Spleen (tissue), 11 donors: ENCODE results near the gene FAM171A2. TPM values are rescaled to one million over a fixed set of nuclear protein-coding genes. Genes with fewer than 3 reads are reported as not detected.

Experiments
- DNase-seq: peaks from one replicate; pipeline ENCODE4 v3.0.0-alpha.2; 2020
- H3K27ac ChIP-seq, 8 donors: fragments of 200-600 bp; sonication (generic) in 7 of 8; 1 replicate in 4 of 8; 2 replicates in 4 of 8; pipeline versions ENCODE4 v1.5.0 to v1.8.0; 2016 to 2021; ENCODE audit warnings: inconsistent platforms in 4 of 8, mild to moderate bottlenecking in 4 of 8, moderate library complexity in 1 of 8
- H3K27me3 ChIP-seq, 7 donors: fragments of 200-600 bp; sonication (generic) in 6 of 7; replicated peaks in 1 of 7; 1 replicate in 4 of 7; 2 replicates in 3 of 7; pipeline versions ENCODE4 v1.5.0 to v1.8.0; 2016 to 2021; ENCODE audit warnings: inconsistent platforms in 3 of 7, mild to moderate bottlenecking in 1 of 7
- H3K36me3 ChIP-seq, 6 donors: fragments of 200-600 bp; sonication (generic) in 5 of 6; 1 replicate in 4 of 6; 2 replicates in 2 of 6; pipeline versions ENCODE4 v1.5.0 to v1.8.0; 2016 to 2021; ENCODE audit warnings: inconsistent platforms in 2 of 6
- H3K4me1 ChIP-seq, 6 donors: fragments of 200-600 bp; sonication (generic) in 5 of 6; 1 replicate in 3 of 6; 2 replicates in 3 of 6; pipeline versions ENCODE4 v1.5.0 to v1.8.0; 2016 to 2021; ENCODE audit warnings: inconsistent platforms in 3 of 6
- H3K4me3 ChIP-seq, 8 donors: fragments of 200-600 bp; sonication (generic) in 7 of 8; 1 replicate in 4 of 8; 2 replicates in 4 of 8; pipeline versions ENCODE4 v1.5.0 to v1.8.0; 2016 to 2021; ENCODE audit warnings: inconsistent platforms in 4 of 8, mild to moderate bottlenecking in 4 of 8, moderate library complexity in 2 of 8
- H3K9me3 ChIP-seq, 8 donors: fragments of 200-600 bp; sonication (generic) in 7 of 8; 1 replicate in 4 of 8; 2 replicates in 4 of 8; pipeline versions ENCODE4 v1.5.0 to v1.8.0; 2016 to 2021; ENCODE audit warnings: inconsistent platforms in 4 of 8
- POLR2A ChIP-seq, 3 donors: fragments of 450-650 bp; IDR thresholded peaks; one replicate each; pipeline ENCODE4 v1.5.1; 2017; ENCODE audit warnings: antibody characterized with exemption in 3 of 3, mild to moderate bottlenecking in 1 of 3
- POLR2AphosphoS5 ChIP-seq, 3 donors: sonication (generic); formaldehyde crosslinking; IDR thresholded peaks; one replicate each; pipeline ENCODE4 v1.5.1; 2017; ENCODE audit warnings: antibody characterized with exemption in 3 of 3
- WGBS, 5 donors: extraction: QIAGEN DNeasy Blood & Tissue Kit in 3 of 5; methylation state at CpG; one replicate each; pipeline versions ENCODE4 v1.1.5 to v1.1.7; 2013 to 2018; 5-methylcytosine and 5-hydroxymethylcytosine counted together
- intact Hi-C: fragments of 100-400 bp; cut with DNase I; formaldehyde crosslinking; loops from one replicate; pipeline ENCODE4 v1.15.0; 2023; ENCODE audit warnings: low total_unique reads
- polyA plus RNA-seq, 3 donors: library from polyadenylated mRNA; stranded (reverse); fragments of 200-250 nt; gene quantifications; one replicate each; pipeline ENCODE4 v1.2.1, GENCODE V29; 2013
- total RNA-seq, 7 donors: library from RNA; depleted of rRNA in 3 of 7; stranded (reverse); fragments of >200 nt in 3 of 7; fragmentation: NEBNext Ultra II Directional in 4 of 7; extraction: Animal tissue kit (Norgen Biotek cat#: 25700) in 4 of 7; gene quantifications; one replicate each; pipeline versions ENCODE4 v1.1.0 to v1.2.1, GENCODE V29; 2016 to 2021
- TF ChIP-seq, protein P1 (sequence below), 11 experiments: fragments of 200-600 bp in 7 of 11; fragments of 450-650 bp in 4 of 11; sonication (generic) in 4 of 11; IDR thresholded peaks in 8 of 11; conservative IDR thresholded peaks in 3 of 11; 1 replicate in 7 of 11; 2 replicates in 4 of 11; pipeline versions ENCODE4 v1.4.0 to v1.8.0; 2016 to 2021; ENCODE audit warnings: antibody characterized with exemption in 11 of 11, inconsistent platforms in 4 of 11, mild to moderate bottlenecking in 1 of 11
- donor health status: healthy with polysubstance abuse.
- donor health status: DM: no; HTN: no; CAD: no; lungs with moderate emphysema.
- donor health status: DM: no; HTN: no; CAD: no.
- donor health status: Bipolar disorder and iron deficiency.
- donor health status: healthy.
- donor health status: DM: no; HTN: no; CAD: no.
- donor health status: DM: yes; HTN: yes; CAD: no.

FAM171A2 gene
- total and polyA plus RNA-seq, 10 donors, result 0.11 to 2.5 (median 0.67) TPM

DNA sequence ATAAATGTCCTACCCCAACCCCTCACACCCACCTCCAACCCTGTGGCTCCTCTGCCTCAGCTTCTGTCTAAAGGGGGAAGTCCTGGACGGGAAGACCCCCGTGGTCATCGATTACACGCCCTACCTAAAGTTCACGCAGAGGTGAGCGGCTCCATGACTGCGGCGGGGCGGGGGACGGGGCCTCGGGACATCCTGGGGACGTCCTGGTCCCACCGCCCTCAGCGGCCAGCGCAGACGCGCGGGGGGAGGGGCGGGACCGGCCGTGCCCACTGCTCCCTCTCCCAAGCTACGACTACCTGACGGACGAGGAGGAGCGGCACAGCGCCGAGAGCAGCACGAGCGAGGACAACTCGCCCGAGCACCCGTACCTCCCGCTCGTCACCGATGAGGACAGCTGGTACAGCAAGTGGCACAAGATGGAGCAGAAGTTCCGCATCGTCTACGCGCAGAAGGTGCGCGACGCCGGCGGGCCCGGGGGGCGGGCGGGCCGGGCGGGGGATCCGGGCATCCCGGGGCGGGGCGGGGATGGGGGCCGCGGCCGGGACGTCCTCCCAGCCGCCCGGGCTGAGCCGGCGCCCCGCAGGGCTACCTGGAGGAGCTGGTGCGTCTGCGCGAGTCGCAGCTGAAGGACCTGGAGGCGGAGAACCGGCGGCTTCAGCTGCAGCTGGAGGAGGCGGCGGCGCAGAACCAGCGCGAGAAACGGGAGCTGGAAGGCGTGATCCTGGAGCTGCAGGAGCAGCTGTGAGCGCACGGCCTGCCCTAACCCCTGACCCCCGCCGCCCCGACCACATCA lies 48.6 kb downstream of the FAM171A2 start:
- H3K27me3 ChIP-seq, result peaks cover 0 to 70% (median 33%) of the 10 kb centered on the region in 7 donors
- no peak overlapping the region for H3K27ac ChIP-seq
- peak overlapping the region in 7 of 8 donors; percentile 15 to 67 (median 30) for H3K4me3 ChIP-seq
- H3K9me3 ChIP-seq, result no peaks in the 10 kb centered on the region
- H3K36me3 ChIP-seq, result peaks cover 0 to 14% (median 11%) of the 10 kb centered on the region in 6 donors
- TF ChIP-seq POLR2AphosphoS5 (IDR thresholded peaks at IDR 0.05), result no peak
- TF ChIP-seq POLR2A (IDR thresholded peaks at IDR 0.05), result no peak
- TF ChIP-seq, protein P1, sequence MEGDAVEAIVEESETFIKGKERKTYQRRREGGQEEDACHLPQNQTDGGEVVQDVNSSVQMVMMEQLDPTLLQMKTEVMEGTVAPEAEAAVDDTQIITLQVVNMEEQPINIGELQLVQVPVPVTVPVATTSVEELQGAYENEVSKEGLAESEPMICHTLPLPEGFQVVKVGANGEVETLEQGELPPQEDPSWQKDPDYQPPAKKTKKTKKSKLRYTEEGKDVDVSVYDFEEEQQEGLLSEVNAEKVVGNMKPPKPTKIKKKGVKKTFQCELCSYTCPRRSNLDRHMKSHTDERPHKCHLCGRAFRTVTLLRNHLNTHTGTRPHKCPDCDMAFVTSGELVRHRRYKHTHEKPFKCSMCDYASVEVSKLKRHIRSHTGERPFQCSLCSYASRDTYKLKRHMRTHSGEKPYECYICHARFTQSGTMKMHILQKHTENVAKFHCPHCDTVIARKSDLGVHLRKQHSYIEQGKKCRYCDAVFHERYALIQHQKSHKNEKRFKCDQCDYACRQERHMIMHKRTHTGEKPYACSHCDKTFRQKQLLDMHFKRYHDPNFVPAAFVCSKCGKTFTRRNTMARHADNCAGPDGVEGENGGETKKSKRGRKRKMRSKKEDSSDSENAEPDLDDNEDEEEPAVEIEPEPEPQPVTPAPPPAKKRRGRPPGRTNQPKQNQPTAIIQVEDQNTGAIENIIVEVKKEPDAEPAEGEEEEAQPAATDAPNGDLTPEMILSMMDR (IDR thresholded peaks at IDR 0.05 in 8 of 11, conservative IDR thresholded peaks at IDR 0.05 in 3 of 11), result no peak
- WGBS, 5 donors, result 1 to 2% (median 2%) methylated on average over 19 to 81 of the region's 81 CpGs
- peaks cover 4 to 34% (median 19%) of the 10 kb centered on the region in 6 donors for H3K4me1 ChIP-seq
- intact Hi-C loops, result no loop called here
- no peak for DNase-seq

DNA sequence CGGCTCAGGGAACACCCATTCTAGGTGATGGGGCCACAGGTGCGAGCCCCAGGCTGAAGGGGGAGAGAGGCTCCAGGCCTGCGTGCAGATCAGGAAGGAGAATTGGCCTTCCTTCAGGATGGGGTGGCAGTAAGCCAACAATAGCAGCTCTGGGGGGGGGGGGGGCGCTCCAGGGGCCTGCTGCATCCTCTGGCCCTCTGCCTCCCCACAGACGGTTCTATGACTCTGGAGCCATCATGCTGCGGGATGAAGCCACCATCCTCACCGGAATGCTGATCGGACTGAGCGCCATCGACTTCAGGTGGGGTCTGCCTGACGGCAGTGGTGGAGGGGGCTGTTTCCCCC lies 49.2 kb downstream of the FAM171A2 start:
- WGBS, 5 donors, result 34 to 48% (median 47%) methylated on average over 10 to 11 of the region's 11 CpGs
- H3K4me1 ChIP-seq, result peaks cover 4 to 37% (median 19%) of the 10 kb centered on the region in 6 donors
- TF ChIP-seq, protein P1 (IDR thresholded peaks at IDR 0.05 in 8 of 11, conservative IDR thresholded peaks at IDR 0.05 in 3 of 11), result no peak
- TF ChIP-seq POLR2A (IDR thresholded peaks at IDR 0.05) (no peak), POLR2AphosphoS5 (IDR thresholded peaks at IDR 0.05) (no peak)
- H3K27me3 ChIP-seq, result peaks cover 0 to 75% (median 33%) of the 10 kb centered on the region in 7 donors
- peak overlapping the region in 3 of 8 donors; percentile 31 to 67 (median 36) for H3K4me3 ChIP-seq
- H3K27ac ChIP-seq, result no peak overlapping the region
- no peak for DNase-seq
- no peaks in the 10 kb centered on the region for H3K9me3 ChIP-seq
- intact Hi-C loops, result no loop called here
- peaks cover 0 to 8% (median 5%) of the 10 kb centered on the region in 6 donors for H3K36me3 ChIP-seq

DNA sequence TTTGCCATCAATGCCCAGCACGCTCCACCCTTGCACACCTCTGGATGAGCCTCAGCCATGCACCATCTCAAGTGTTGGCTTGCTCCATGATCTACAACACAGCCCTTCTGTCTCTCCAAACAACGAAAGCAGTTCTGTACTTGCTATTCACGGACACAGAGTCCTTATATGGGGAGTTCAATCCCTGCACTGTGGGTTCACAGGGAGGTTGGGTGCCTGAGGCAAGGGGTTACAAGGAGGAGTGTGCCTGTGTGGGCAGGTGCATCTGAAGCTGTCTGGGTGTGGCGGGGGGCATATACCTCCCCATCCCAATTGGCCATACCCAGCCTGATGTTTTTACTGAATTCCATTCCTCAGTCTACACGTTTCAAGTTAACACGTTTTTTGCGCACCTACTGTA lies 49.6 kb downstream of the FAM171A2 start:
- Histone ChIP-seq H3K9me3 (no peaks in the 10 kb centered on the region), H3K4me3 (no peak overlapping the region), H3K36me3 (peaks cover 0 to 4% (median 2%) of the 10 kb centered on the region in 6 donors), H3K27me3 (peaks cover 0 to 80% (median 33%) of the 10 kb centered on the region in 7 donors), H3K27ac (no peak overlapping the region), H3K4me1 (peaks cover 4 to 42% (median 20%) of the 10 kb centered on the region in 6 donors)
- no peak for DNase-seq
- intact Hi-C loops, result no loop called here
- TF ChIP-seq POLR2AphosphoS5 (IDR thresholded peaks at IDR 0.05) (no peak), POLR2A (IDR thresholded peaks at IDR 0.05) (no peak)
- TF ChIP-seq, protein P1 (IDR thresholded peaks at IDR 0.05 in 8 of 11, conservative IDR thresholded peaks at IDR 0.05 in 3 of 11), result no peak
- WGBS, 5 donors, result 83 to 92% (median 85%) methylated on average over 7 of the region's 7 CpGs

DNA sequence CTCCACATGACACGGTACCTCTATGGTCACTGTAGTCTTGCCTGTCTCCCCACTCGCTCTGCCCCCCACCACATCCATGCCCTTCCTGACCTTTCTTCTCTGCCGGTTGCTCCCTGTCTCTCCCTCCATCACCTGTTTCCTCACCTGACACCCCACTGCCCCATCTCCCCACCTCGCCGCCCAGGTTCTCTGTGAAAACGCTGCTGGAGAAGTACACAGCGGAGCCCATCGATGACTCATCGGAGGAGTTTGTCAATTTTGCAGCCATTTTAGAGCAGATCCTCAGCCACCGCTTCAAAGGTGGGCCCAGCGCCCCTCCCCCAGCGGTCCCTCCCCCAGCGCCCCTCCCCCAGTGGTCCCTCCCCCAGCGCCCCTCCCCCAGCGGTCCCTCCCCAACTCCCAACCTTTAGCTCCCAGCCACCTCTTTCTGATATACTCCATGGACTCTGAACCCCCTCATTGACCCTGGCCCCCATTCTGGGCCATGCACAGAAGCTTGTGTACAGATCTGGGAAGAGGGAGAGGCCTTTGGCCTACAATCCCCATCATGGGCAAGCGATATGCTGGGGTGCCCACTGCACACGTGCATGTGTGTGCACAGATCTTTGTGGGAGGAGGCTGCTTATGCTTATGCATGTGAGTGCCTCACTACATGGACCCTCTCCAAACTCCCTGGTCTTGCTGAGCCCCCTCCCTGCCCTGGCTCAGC lies 51.1 kb downstream of the FAM171A2 start:
- no peak for DNase-seq

More for the DNA sequence above, 51.1 kb downstream of the FAM171A2 start:
- no peak overlapping the region for H3K4me3 ChIP-seq
- 70 to 80% (median 73%) methylated on average over 14 to 17 of the region's 17 CpGs for WGBS, 5 donors
- TF ChIP-seq, protein P1 (IDR thresholded peaks at IDR 0.05 in 8 of 11, conservative IDR thresholded peaks at IDR 0.05 in 3 of 11), result no peak
- TF ChIP-seq POLR2AphosphoS5 (IDR thresholded peaks at IDR 0.05), result no peak
- TF ChIP-seq POLR2A (IDR thresholded peaks at IDR 0.05), result no peak
- peaks cover 18 to 48% (median 35%) of the 10 kb centered on the region in 6 donors for H3K4me1 ChIP-seq
- H3K9me3 ChIP-seq, result no peaks in the 10 kb centered on the region
- H3K36me3 ChIP-seq, result no peaks in the 10 kb centered on the region
- intact Hi-C loops, result no loop called here
- peaks cover 0 to 87% (median 40%) of the 10 kb centered on the region in 7 donors for H3K27me3 ChIP-seq
- no peak overlapping the region for H3K27ac ChIP-seq
